Kidney epithelial cell (primary cell): ENCODE results near the gene RPS6KA1. TPM values are rescaled to one million over a fixed set of nuclear protein-coding genes. Genes with fewer than 3 reads are reported as not detected.

Experiments
- DNase-seq: peaks from one replicate; pipeline ENCODE4 v3.0.0-alpha.2; 2010; ENCODE audit warnings: low read depth
- H3K27me3 ChIP-seq: 2 replicates; pipeline ENCODE4 v1.6.0; 2011; ENCODE audit warnings: low read length; ENCODE audit not compliant: control insufficient read depth, insufficient read depth
- H3K36me3 ChIP-seq: 2 replicates; pipeline ENCODE4 v1.5.1; 2011; ENCODE audit warnings: low read length; ENCODE audit not compliant: control insufficient read depth, insufficient read depth
- H3K4me3 ChIP-seq: 2 replicates; pipeline ENCODE4 v1.5.1; 2011; ENCODE audit warnings: low read depth, mild to moderate bottlenecking, control low read depth, low read length
- CTCF ChIP-seq: IDR thresholded peaks from 2 replicates; pipeline ENCODE4 v1.5.1; 2011; ENCODE audit warnings: mild to moderate bottlenecking, moderate library complexity, low read length, control low read depth, inconsistent platforms; ENCODE audit not compliant: insufficient read depth, poor library complexity, severe bottlenecking
- total RNA-seq: library from RNA; depleted of rRNA; stranded (reverse); fragments of >200 nt; gene quantifications from 2 replicates; pipeline ENCODE4 v1.2.3, GENCODE V29; 2015

RPS6KA1 gene
- total RNA-seq, 1 donor from 2014 or later = 48.1 TPM

GRCh38 chr1:26540351-26540750, 10.8 kb downstream of the RPS6KA1 start:
- no peak for DNase-seq
- no peaks in the 10 kb centered on the region for H3K36me3 ChIP-seq
- TF ChIP-seq CTCF = no peak

GRCh38 chr1:26541431-26541815, 11.9 kb downstream of the RPS6KA1 start:
- DNase-seq = no peak
- TF ChIP-seq CTCF = no peak
- H3K4me3 ChIP-seq = no peak overlapping the region
- no peaks in the 10 kb centered on the region for H3K36me3 ChIP-seq
- no peaks in the 10 kb centered on the region for H3K27me3 ChIP-seq

More at GRCh38 chr1:26540351-26540750, 10.8 kb downstream of the RPS6KA1 start:
- no peak overlapping the region for H3K4me3 ChIP-seq
- no peaks in the 10 kb centered on the region for H3K27me3 ChIP-seq

- H3K27me3 ChIP-seq = no peaks in the 10 kb centered on the region
- TF ChIP-seq CTCF = peak; percentile 11
- H3K36me3 ChIP-seq = peaks cover 2% of the 10 kb centered on the region
- no peak overlapping the region for H3K4me3 ChIP-seq
- no peak for DNase-seq
Observed at GRCh38 chr1:26541816-26542711, 12.5 kb downstream of the RPS6KA1 start.

GRCh38 chr1:26542771-26543451, 13.3 kb downstream of the RPS6KA1 start:
- no peak overlapping the region for H3K4me3 ChIP-seq
- DNase-seq = no peak
- peaks cover 3% of the 10 kb centered on the region for H3K36me3 ChIP-seq
- H3K27me3 ChIP-seq = no peaks in the 10 kb centered on the region
- TF ChIP-seq CTCF = no peak

- no peak for DNase-seq
- H3K4me3 ChIP-seq = no peak overlapping the region
- peaks cover 3% of the 10 kb centered on the region for H3K36me3 ChIP-seq
- no peak for TF ChIP-seq CTCF
- no peaks in the 10 kb centered on the region for H3K27me3 ChIP-seq
Observed at GRCh38 chr1:26543462-26543861, 13.9 kb downstream of the RPS6KA1 start.
